OCI-LY1 (cell line): ENCODE data around the gene IL13.

Experiments
- H2AFZ ChIP-seq: fragments of 200-600 bp; sonication (generic), shearing (Covaris generic); 2 replicates; pipeline ENCODE4 v1.6.0; 2014; ENCODE audit warnings: antibody characterized with exemption, mild to moderate bottlenecking, low read length
- H3F3A ChIP-seq: fragments of 200-600 bp; sonication (generic), shearing (Covaris generic); 2 replicates; pipeline ENCODE4 v1.6.0; 2014; ENCODE audit warnings: mild to moderate bottlenecking, antibody characterized with exemption, low read length, moderate library complexity; ENCODE audit not compliant: insufficient read depth
- H3K27ac ChIP-seq: fragments of 200-600 bp; sonication (generic); 2 replicates; pipeline ENCODE4 v1.5.1; 2014; ENCODE audit warnings: low read length, mixed run types, mild to moderate bottlenecking, low read depth; ENCODE audit not compliant: poor library complexity, severe bottlenecking
- H3K27me3 ChIP-seq: fragments of 200-600 bp; sonication (generic); 2 replicates; pipeline ENCODE4 v1.6.0; 2014; ENCODE audit warnings: antibody characterized with exemption, mild to moderate bottlenecking, low read length, moderate library complexity; ENCODE audit not compliant: insufficient read depth
- H3K36me3 ChIP-seq: fragments of 200-600 bp; sonication (generic); 2 replicates; pipeline ENCODE4 v1.6.1; 2014; ENCODE audit warnings: mild to moderate bottlenecking, antibody characterized with exemption, low read length, moderate library complexity, mixed read lengths; ENCODE audit not compliant: insufficient read depth
- H3K4me1 ChIP-seq: fragments of 200-600 bp; sonication (generic); 2 replicates; pipeline ENCODE4 v1.5.1; 2014; ENCODE audit warnings: mild to moderate bottlenecking, low read length, moderate library complexity; ENCODE audit not compliant: insufficient read depth, severe bottlenecking
- H3K4me2 ChIP-seq: fragments of 200-600 bp; sonication (generic), shearing (Covaris generic); 2 replicates; pipeline ENCODE4 v1.6.1; 2014; ENCODE audit warnings: low read length
- H3K4me3 ChIP-seq: fragments of 200-600 bp; sonication (generic); 2 replicates; pipeline ENCODE4 v1.5.1; 2014; ENCODE audit warnings: low read length, low read depth, mild to moderate bottlenecking, mixed read lengths; ENCODE audit not compliant: poor library complexity, severe bottlenecking
- H3K79me2 ChIP-seq: fragments of 200-600 bp; shearing (Covaris generic); 2 replicates; pipeline ENCODE4 v1.6.1; 2016; ENCODE audit warnings: mixed run types, low read length, mixed read lengths; ENCODE audit not compliant: insufficient read depth
- H3K9ac ChIP-seq: fragments of 200-600 bp; sonication (generic), shearing (Covaris generic); 2 replicates; pipeline ENCODE4 v1.6.1; 2014; ENCODE audit warnings: mild to moderate bottlenecking, low read length, mixed read lengths
- H3K9me2 ChIP-seq: fragments of 200-600 bp; sonication (generic), shearing (Covaris generic); 2 replicates; pipeline ENCODE4 v1.6.1; 2014; ENCODE audit warnings: low read depth, mild to moderate bottlenecking, low read length, mixed read lengths
- H3K9me3 ChIP-seq: fragments of 200-600 bp; shearing (Covaris generic); 2 replicates; pipeline ENCODE4 v1.6.1; 2014; ENCODE audit warnings: low read length, mixed read lengths
- H4K20me1 ChIP-seq: fragments of 200-600 bp; sonication (generic), shearing (Covaris generic); 2 replicates; pipeline ENCODE4 v1.6.0; 2016; ENCODE audit warnings: mild to moderate bottlenecking, low read length; ENCODE audit not compliant: insufficient read depth
- EZH2 ChIP-seq: fragments of 200-600 bp; sonication (generic), shearing (Covaris generic); IDR thresholded peaks from 2 replicates; pipeline ENCODE4 v1.8.0; 2017; ENCODE audit warnings: borderline replicate concordance, mixed run types, mild to moderate bottlenecking, antibody characterized with exemption, low read length, moderate library complexity, mixed read lengths
- TF ChIP-seq, protein P1 (sequence below): fragments of 200-600 bp; sonication (generic), shearing (Covaris generic); IDR thresholded peaks from 2 replicates; pipeline ENCODE4 v1.5.1; 2017; ENCODE audit warnings: mild to moderate bottlenecking, antibody characterized with exemption, low read length, moderate library complexity, mixed read lengths

Gene IL13

DNA sequence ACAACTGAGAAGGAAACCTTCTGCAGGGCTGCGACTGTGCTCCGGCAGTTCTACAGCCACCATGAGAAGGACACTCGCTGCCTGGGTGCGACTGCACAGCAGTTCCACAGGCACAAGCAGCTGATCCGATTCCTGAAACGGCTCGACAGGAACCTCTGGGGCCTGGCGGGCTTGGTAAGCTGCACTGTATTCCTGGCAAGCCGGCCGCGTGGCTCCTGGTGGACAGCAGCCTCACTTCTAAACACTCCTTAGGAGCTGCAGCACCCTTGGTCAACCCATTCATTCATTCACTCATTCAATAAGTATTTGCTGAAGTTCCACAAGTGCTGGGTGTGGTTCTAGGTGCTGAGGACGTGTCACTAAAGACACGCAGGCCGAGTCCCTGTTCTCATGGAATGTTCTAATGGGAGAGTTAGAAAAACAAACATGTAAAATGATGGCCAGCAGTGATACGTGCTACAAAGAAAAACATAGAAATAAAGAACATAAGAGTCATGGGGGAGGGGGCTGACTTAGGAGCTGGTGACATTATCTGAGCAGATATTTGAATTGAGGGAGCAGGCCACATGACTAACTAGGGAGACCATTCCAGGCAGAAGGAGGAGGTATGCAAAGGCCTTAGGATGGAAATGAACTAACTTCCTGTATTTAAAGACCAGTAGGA is 21.9 kb downstream of the IL13 start:
- Histone ChIP-seq H3K27ac (no peak overlapping the region), H4K20me1 (no peaks in the 10 kb centered on the region), H3K4me1 (peaks cover 23% of the 10 kb centered on the region), H3K9ac (no peak overlapping the region), H3K36me3 (no peaks in the 10 kb centered on the region), H3K9me2 (no peaks in the 10 kb centered on the region), H3K9me3 (no peaks in the 10 kb centered on the region), H2AFZ (no peak overlapping the region), H3F3A (no peaks in the 10 kb centered on the region), H3K4me2 (no peak overlapping the region), H3K27me3 (no peaks in the 10 kb centered on the region), H3K79me2 (no peaks in the 10 kb centered on the region), H3K4me3 (no peak overlapping the region)
- no peak for TF ChIP-seq EZH2
- TF ChIP-seq, protein P1, sequence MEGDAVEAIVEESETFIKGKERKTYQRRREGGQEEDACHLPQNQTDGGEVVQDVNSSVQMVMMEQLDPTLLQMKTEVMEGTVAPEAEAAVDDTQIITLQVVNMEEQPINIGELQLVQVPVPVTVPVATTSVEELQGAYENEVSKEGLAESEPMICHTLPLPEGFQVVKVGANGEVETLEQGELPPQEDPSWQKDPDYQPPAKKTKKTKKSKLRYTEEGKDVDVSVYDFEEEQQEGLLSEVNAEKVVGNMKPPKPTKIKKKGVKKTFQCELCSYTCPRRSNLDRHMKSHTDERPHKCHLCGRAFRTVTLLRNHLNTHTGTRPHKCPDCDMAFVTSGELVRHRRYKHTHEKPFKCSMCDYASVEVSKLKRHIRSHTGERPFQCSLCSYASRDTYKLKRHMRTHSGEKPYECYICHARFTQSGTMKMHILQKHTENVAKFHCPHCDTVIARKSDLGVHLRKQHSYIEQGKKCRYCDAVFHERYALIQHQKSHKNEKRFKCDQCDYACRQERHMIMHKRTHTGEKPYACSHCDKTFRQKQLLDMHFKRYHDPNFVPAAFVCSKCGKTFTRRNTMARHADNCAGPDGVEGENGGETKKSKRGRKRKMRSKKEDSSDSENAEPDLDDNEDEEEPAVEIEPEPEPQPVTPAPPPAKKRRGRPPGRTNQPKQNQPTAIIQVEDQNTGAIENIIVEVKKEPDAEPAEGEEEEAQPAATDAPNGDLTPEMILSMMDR = no peak

DNA sequence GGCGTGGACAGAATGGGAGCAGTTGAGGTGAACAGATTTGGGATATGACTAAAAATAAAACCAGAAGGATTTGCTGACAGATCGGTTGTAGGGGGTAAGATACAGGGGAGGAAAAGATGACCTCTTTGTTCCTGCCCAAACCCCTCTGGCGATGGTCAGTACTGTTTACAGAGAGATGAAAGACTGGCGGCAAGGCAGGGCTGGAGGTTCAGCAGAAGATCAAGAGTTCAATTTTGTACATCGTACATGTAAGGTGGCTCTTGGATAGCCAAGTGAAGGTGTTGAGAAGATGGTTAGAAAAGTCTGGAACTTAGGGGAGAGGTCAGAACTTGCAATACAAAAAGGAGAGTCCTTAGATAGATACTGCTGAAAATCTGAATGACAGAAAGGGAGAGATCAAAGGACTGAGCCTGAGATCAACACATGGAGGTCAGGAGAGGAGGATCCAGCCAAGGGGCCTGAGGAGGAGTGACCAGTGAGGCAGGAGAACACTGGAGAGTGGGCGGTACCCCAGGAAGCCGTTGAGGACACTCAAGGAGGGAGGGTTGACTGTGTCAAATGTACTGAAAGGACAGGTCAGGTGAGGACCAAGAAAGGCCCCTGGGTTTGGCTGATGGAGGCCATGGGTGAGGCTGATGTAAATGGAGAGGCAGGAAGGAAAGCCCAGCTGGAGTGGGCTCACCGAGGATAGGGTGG is 23.0 kb downstream of the IL13 start:
- Histone ChIP-seq H3K4me2 (no peak overlapping the region), H3K9me3 (no peaks in the 10 kb centered on the region), H3K36me3 (no peaks in the 10 kb centered on the region), H3K9me2 (no peaks in the 10 kb centered on the region), H3K27ac (peak overlapping the region; percentile 39), H4K20me1 (no peaks in the 10 kb centered on the region), H3K4me3 (no peak overlapping the region), H3K9ac (no peak overlapping the region), H3F3A (no peaks in the 10 kb centered on the region), H2AFZ (no peak overlapping the region), H3K27me3 (no peaks in the 10 kb centered on the region), H3K79me2 (no peaks in the 10 kb centered on the region), H3K4me1 (peaks cover 28% of the 10 kb centered on the region)
- TF ChIP-seq, protein P1 = no peak
- TF ChIP-seq EZH2 = no peak

DNA sequence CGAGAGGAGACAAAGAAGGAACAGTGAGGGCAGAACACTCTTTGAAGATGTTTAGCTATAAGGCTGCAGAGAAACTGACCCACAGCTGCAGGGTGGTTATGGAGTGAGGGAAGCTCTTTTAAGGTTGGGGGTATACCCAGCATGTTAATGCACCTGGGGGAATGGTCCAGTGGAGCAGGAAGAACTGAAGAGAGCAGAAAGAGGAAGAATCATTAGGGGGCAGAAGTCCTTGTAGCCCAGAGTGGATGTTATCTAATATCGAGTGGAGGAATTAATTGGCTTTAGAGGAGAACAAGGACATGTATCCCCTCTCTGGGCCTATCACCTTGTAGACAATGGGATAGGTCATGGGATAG is 23.5 kb downstream of the IL13 start:
- Histone ChIP-seq H3K27me3 (no peaks in the 10 kb centered on the region), H3K4me1 (peaks cover 28% of the 10 kb centered on the region), H2AFZ (no peak overlapping the region), H3K9me2 (no peaks in the 10 kb centered on the region), H3K4me3 (no peak overlapping the region), H3F3A (no peaks in the 10 kb centered on the region), H4K20me1 (no peaks in the 10 kb centered on the region), H3K36me3 (no peaks in the 10 kb centered on the region), H3K4me2 (no peak overlapping the region), H3K79me2 (no peaks in the 10 kb centered on the region), H3K9ac (no peak overlapping the region), H3K27ac (peak overlapping the region; percentile 39), H3K9me3 (no peaks in the 10 kb centered on the region)
- TF ChIP-seq, protein P1 = no peak
- no peak for TF ChIP-seq EZH2
